T1000 (cell line): ENCODE measurements around the gene PDE4D.

Experiments used
- DNase-seq: peaks from one replicate; lab custom pipeline; 2025; ENCODE audit warnings: mixed read lengths; lab: John Stamatoyannopoulos, UW

Gene PDE4D

DNA sequence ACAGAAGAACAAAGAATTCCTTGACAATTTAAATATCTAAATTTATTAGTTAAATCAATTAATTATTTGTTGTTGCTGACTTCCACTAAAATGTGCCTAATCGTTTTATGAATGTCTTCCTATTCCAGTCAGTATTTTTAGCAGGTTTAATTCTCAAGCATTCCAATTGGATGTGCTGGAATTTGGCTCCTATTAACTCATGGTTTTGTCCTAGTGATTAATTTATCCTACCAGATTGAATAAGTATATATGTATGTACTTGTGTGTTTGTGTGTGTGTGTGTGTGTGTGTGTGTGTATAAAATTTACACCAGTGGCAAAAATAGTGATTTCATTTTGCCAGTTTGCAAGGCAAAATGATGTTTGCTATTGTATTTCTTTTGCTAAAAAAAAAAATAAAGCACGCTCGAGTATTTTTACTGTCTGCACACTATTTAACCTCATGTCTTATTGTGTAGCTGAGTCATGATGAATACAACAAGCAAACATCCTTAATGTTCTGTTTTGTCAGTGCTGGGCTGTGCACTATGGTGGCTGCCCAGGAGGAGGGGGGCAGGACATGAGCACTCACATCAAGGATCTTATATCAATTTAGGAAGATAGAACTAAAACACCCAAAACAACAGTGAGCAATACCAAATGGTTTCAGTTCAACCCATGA, 375.5 kb downstream of the PDE4D start:
- no peak for DNase-seq

DNA sequence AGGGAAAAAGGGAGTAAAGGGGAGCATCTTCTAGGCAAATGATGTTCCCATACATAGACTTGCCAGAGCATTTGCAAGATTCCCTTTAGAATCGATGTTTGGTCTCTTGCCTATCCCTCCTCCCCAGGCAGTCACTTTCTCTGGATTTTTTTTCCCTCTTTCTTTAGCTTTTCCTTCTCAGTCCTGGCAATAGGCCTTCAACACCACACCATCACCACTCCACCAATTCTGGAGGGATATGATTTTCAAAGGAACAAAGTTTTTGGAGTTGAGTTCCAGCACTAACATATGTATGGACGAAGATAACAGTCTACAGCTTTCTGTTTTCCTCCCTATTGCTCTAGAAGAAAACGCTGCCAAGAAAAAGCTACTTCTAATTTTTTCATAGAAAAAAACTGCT, 377.4 kb downstream of the PDE4D start:
- no peak for DNase-seq

DNA sequence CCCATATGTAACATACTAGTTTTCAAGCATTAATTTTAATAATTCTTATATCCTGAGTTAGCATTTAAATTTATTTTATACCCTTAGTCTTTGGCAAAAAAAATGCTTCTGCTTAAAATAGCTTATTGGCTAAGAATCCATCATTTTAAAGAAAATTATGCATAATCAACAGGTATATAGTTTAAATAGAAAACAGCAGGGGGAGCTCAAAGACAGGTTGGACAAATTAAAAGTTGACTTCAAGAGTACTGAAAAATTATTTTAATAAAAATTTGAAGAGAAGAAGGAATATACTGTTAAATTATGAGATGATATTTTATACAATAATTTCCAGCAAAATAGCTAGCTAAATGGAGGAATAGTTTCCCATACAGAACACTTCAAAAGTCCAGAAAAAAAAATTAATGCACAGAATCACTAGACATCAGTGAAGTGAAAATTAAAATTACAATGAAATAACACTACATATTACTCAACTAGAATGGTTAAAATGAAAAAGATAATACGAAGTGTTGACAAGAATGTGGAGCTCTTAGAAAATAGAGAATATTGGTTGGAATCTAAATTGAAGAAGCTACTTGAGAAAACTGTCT, 387.1 kb downstream of the PDE4D start:
- DNase-seq = no peak

DNA sequence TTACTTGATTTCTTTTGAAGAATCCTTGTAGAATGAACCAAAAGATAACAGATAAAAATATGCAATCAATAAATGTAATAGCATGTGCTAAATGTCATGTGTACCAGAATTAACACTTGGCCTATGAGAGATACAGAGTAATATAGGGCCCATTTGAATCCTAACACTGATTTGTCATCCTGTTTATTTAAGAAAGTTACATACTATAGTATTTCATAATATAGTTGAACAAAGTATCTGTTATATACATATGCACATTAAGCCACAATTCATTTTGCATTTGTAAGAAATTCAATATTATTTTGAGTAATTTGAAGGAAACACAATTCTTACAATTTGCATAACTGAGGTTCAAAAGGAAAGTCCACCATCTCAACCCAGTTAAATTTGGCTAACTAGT, 389.5 kb downstream of the PDE4D start:
- DNase-seq = no peak

DNA sequence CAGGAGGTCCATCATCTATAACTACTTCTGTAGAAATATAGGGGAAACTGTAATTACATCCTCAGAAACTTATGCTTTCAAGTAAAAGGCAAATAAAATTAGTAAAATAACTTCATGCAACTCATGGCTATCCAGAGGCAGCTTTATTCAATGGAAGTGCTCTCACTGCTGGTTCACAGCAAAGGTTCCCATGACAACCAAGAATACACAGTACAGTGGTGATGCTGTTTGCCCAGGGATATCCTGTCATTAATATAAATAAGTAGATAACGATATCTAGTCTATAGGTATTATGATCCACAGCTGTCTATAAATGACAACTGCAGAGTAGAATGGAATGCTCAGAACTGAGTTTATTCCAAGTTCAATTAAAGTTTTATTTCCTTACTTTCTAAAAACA, 390.3 kb downstream of the PDE4D start:
- DNase-seq = no peak

DNA sequence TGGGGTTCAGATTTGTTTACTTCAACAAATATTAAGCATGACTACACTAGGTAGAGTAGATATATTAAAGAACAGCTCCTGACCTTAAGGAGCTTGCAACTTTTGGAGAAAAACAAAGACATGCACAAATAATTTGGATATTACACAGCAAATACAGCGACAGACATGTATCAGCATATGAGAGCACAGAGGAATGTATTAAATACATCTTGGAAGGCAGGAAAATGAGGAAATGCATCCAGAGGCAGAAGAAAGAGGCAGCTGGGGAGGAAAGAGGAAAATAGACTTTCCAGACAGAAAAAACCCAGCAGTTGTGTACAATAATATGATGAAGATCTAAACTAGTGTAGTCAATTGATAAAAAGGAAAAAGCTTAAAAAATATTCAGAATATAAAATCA, 392.2 kb downstream of the PDE4D start:
- DNase-seq = no peak

DNA sequence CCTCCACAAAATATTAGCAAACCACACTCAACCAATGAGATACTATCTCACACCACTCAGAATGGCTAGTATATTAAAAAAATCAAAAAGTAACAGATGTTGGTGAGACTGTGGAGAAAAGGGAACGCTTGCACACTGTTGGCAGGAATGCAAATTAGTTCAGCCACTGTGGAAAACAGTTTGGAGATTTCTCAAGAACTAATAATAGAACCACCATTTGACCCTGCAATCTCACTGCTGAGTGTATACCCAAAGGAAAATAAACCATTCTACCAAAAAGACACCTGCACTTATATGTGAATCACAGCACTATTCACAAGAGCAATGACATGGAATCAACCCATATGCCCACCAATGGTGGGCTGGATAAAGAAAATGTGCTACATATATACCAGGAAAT, 393.5 kb downstream of the PDE4D start:
- DNase-seq = no peak

DNA sequence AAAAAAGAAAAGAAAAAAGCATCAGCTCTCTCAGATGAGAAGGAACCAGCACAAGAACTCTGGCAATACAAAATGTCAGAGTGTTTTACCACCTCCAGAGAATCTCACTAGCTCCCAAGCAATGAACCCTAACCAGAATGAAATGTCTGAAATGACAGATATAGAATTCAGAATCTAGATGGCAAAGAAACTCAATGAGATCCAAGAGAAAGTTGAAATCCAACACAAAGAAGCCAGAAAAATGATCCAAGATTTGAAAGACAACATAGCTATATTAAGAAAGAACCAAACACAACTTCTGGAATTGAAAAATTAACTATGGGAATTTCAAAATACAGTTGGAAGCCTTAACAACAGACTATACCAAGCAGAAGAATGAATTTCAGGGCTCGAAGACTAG, 396.3 kb downstream of the PDE4D start:
- no peak for DNase-seq

DNA sequence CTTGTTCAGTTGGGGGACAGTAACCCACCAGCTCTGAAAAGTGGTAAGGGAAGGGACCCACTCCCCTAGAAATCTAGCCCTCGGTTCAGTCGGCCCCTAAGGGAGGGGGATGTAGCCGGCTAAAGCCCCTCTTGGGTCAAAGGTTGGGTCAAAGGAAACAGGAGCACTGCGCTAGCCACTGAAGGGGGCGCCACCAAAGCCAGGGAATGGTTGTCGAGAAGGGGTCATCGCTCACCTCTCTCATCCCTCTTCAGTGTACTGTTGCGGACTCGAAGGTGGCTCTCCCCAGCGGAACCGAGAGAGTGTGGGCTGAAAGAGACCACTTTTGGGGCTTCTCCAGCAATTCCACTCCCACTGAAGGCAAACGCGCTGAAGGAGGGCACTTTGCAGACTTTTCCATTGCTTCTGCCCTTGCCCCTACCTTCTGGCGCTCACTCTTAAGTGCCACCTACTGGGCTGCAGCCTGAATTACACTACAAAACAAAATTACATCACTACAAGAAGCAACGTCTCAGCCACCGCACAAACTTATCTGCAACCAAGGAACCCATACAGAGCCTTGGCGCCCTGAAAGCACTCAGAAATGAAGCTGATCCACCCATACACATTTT, 396.9 kb downstream of the PDE4D start:
- no peak for DNase-seq

DNA sequence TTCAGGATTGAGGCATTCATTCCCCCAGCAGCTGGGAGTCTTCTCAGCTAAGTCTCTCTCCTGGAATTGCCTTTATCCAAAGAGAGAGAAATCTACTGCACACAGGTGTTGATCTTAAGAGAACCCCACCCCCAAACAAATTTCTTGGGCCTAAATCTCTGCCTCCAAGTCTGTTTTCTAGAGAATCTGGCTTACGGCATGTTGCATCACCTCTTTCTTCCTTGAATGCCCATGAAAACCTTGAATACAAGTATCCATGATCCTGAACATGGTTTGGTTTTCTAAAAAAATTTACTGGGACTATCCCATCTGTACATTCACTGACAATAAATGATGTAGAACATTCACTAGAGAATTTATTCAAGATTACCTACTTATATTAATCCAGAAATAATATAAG, 401.6 kb downstream of the PDE4D start:
- no peak for DNase-seq

DNA sequence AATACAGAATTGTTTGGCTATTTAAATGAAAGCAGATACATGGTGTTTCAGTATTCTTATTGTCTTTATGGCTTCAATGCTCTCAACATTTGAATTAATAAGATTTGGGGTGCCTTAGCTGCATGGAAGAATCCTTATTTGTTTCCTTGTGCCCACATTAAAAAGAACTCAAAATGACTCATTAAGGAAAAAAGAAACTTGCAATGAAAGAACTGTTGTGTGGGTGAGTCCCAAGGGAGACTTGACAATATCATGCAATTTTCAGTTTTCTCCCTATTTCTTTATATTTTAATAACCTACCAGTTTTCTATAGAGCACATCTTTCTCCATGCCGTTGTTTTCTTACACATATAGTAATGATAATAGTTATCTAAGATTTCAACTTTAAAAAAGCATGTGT, 404.0 kb downstream of the PDE4D start:
- no peak for DNase-seq

DNA sequence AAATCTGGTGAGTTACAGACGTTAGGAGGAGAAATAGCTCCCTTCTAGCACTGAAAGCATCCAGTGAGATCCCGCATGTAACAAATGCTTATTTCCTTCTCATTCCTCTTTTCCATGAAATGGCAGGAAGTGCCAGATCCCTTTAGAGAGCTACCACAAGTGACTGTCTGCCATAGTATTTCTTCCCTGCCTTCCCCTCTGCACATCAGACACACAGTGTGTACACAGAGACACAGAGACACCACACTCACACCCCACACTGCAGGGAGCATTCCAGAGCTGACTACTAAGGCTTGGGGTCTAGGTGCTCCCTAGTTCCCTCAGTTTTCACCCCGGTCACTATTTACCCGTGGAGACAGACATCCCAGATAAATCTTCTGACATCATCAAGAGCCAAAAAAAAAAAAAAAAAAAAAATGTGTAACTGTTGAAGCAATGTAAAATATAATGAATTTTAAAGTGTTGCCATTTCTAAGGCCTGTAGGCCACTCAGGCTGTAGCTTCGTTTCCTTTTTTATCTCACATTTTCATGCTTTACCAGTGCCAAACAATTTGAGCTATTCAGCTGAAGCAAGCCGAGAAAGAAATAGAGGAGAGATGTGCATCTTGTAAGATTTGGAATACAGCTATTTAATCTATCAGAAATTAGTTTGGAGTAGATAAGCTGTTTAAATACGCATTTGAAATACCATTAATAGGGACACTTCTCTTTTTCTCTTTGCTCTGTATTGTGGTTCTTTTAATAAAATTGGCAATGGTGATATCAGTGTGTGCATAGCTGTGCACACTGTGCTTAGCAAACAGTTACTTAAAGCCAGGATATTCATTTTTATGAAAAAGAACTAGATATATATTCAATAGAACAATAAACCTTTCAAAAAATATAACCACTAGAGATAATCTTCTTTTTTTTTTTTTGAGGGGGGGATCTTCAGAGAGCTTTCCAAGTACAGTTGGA, 405.5 kb downstream of the PDE4D start:
- DNase-seq = no peak

DNA sequence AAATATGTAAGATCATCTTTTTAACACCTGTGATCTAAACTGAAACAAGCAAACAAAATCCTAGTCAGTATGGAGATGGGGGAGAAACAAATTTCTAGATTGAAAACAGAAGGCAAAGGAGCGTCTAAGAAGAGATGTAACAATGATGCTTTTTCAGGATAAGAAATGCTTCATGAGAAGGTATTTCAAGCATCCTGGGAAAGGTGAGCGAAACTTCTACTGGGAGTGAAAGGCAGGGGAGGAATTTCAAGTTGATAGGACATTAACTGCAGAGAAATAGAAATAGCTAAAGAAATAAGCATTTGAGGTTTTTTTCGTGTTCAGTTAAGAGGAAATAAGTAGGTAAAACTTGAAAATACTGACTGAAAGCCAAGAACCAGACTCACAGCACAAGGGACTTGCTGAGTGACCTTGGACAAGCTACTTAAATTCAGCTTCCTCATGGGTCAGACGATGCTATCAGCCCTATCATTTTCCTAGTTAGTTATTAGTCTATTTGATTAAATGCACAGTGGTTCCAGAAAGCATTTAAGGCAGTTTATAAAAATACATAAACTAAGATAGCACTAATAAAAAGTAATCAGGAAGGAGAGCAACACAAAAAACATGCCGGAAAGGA, 406.3 kb downstream of the PDE4D start:
- no peak for DNase-seq

DNA sequence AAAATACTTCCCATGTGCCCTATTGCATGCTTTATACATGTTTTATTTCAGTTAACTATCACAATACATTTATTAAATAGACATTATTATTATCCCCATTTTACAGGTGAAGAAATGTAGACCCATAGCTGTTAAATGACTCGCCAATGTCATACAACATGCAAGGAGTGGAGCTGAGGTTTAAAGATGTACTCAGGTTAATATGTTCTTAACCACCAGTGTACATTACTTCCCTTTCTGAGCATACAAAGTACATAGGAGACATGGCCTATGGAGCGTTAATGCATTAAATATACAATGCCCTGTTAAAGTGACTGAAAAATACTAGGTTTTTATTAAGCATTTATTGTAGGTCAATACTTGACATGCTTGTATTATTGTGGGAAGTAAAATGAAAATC, 407.0 kb downstream of the PDE4D start:
- no peak for DNase-seq

DNA sequence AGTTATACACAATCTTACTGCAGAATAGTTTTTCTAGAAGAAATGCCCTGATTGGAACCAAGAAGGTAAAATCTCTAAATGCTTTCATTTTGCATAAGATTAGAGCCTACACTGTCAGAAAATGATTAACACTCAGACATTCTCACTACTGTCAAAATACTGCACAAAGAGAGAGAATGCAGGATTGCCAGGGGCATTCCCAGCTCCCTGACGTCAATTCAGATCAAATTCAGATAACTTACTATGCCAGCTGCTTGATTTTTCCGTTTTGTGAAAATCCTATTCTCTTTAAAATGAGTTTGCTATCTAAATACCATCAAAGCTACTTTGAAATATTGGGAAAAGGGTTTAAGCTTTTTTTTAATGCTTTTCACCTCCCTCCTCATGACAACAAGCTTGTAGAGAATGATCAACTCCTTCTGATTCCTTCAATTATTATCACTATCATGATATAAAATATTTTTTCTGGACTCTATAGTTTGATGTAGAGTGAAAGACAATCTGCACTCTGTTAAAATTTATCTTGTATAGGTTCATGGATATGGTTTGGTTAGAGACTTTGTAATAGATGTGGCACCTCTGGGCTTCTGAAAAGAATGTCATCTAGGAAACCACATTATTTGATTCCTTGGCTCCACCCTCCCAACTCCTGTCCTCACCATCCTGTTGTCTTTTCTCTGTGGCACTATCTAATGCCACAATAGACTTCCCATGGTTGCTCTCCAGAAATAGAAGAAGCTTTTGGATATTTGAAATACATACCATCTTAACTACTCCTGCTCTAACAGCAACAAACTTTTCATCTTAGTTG, 407.7 kb downstream of the PDE4D start:
- no peak for DNase-seq

DNA sequence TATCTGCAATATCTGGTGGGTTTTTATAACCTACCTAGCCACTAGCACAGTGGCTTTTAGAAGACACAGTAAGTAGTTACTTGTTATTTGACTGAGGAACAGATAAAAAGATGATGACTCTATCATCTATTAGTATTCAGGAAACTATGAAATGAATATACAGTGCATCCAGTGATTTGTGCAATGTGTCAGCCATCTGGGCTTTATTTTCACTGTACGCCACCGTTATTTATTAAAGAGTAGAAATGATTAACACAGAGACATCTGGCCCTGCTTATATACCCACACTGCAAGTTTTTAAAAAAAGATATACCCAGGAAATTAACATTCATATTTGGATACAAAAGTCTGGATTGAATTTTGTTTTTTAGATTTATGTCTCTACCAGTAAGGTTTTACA, 408.4 kb downstream of the PDE4D start:
- DNase-seq = no peak

DNA sequence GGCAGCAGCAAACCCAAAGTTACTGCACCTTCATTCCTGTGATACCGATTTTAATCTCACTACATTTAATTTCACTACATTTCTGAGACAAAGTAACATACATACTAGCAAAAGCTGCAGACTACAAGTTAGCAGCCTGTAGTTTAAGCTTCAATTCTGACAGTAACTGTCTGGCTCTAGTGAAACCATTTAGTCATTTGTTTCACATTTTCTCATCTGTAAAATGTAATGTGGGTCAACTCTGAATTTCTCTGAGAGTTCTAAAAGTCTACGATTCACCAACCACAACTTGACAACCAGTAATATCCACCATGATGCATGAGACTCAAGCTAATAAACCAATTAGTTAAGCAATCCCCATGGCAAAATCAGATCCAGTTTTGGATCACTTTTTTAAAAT, 408.9 kb downstream of the PDE4D start:
- DNase-seq = no peak

DNA sequence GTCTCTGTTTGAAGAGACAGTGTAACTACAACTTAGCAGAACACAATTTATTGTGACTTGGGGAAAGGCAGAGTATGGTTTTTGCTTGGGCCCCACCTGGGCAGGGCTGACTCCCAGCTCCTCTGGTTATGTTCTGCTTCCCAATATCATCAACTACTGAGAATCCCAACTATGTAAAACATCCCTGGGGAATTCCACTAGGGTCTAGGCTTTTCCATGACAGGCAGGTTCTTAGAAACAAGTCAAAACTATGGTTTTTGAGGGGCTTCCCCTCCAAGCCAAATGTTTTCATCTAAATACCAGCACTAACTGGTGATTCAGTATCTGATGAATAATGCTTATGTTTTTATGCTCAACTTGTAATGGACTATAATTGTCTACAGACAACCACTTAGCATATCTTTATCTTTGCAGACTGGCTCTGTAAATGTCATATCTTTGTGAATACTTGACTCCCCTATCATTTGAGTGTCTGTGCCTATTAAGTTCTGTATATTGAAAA, 409.5 kb downstream of the PDE4D start:
- DNase-seq = peak; percentile 7

DNA sequence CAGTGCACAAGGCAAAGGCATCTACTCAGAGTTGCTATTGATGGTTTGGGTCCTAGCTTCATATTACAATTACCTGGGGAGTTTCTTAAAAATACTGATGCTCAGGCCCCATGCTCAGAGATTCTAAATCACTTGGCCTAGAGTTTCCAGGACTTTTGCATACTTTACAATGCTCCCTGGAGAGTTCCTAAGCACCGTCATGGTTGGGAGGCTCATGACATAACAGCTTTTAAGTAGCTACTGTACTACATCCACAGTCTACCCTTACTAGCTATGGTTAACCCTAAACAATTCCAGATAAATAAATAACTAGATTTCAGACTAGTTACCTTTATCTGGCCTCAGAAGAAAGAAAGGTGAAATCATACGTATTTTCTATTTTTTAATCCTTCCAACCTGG, 414.4 kb downstream of the PDE4D start:
- DNase-seq = no peak

DNA sequence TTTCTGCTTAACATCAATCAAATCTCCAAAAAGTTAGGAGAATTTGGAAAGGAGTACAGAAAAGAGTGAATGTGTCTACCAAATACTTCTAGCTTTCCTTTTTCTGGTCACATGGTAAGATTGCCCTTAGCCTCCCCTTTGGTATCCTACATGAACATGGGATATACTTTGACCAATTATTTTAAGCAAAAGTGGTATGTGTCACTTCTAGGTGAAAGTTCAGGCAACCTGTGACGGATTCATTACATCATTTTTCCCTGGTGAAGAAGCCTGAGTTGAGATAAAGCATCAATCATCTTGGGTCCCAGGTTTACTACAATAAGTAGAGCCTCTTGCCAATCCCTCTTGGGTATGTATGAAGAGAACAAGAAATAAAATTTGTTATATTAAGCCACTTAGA, 419.2 kb downstream of the PDE4D start:
- no peak for DNase-seq

DNA sequence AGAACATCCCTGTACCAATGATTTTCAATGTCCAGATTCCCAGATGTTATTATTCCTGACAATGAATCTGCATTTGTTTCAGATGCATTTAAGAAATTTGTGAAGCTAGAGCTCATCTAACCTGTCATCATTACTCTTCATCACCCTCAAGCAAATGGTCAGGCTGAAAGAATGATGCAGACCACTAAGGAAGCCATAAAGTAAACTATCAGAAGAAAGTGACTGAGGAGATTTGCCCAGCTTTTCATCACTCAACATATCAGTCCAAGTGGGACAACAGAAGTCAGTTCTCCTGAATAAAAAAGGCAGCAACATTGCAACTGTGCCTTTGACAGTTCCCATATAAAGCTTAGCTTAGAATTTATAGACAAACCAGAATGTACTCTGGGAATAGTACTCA, 419.9 kb downstream of the PDE4D start:
- DNase-seq = no peak
